Cardiac ventricle fibroblast (primary cell): ENCODE measurements around the gene PCSK1N. TPM values are rescaled to one million over a fixed set of nuclear protein-coding genes. Genes with fewer than 3 reads are reported as not detected.

Source experiments
- total RNA-seq: library from RNA; depleted of rRNA; stranded (reverse); fragments of >200 nt; gene quantifications from 2 replicates; pipeline ENCODE4 v1.2.3, GENCODE V29; 2015

Gene PCSK1N, protein sequence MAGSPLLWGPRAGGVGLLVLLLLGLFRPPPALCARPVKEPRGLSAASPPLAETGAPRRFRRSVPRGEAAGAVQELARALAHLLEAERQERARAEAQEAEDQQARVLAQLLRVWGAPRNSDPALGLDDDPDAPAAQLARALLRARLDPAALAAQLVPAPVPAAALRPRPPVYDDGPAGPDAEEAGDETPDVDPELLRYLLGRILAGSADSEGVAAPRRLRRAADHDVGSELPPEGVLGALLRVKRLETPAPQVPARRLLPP
- 1.0 and 1.4 TPM in 2 replicates for total RNA-seq

DNA sequence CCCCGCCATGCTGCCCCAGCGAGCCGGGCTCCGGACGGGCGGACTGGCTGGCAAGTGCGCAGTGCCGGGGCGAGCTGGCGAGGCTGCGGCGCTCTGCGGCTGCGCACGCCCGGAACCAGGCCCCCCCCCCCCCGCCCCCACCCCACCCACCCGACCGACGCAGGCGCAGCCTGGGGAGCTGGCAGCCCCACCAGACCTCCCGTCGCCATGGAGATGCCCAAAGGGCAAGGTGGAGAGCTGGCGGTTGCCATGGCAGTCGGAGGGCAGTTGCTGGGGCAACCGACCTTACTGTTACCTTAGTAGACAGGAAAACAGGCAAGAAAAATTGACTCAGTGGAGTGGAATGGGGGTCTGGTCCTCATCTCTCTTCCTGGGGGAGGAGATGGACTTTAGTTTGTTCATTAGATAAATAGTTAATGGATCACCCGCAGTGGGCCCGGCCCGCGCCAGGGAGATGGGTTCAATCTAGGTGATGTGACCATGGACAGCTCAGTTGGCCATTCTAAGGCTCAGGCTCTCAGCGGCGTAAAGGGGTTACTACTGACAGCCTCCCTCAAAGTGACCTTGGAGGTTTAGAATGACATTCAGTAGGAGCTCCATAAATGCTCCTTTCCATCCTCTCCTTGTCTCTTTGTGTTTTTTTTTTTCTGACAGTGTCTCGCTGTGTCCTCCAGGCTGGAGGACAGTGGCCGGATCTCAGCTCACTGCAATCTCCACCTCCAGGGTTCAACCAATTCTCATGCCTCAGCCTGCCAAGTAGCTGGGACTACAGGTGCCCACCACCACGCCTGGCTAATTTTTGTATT is at the start of gene PCSK1N:
Gene PCSK1N (minus strand): TSS at position 87 of the 806 bp plus-strand sequence. CDS start 78 bp downstream, at position 9.

DNA sequence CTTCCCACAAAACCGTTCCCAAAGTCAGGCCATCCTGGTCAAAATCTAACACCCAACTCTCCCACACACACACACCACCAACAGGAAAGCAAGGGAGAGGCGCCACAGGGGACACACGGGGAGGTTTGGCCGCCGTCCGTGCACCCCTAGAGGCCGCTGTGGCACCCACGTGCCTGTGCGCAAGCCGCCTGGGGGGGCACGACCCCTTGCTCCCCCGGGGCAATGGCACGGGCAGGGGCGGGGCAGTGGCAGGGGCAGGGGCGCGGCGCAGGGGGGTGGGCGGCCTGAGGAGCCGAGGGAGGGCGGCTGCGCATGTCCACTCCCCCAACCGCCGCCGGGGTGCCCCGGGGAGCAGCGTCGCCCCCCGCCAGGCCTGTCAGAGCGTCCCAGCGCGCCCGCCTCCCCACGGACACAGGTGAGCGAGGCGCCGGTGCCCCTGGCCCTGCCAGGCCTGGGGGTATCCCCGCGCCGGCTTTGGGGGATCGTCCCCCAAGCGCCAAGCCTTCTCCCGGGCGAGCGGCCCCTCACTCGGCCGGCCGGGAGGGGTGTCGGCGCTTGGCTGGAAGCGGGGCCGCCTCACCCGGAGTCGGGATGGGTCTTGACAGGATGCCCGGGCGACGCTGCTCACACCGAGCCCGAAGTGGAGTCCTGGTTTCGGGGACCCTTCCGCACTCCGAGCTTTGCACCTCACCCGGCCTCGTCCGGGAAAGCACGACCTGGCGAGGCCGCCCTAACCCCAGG is 9.1 kb downstream of the PCSK1N start, which contains the start of gene ERAS:
Gene ERAS (plus strand): TSS at position 379 of the 741 bp plus-strand sequence. CDS start 2,611 bp downstream, outside the sequence.

DNA sequence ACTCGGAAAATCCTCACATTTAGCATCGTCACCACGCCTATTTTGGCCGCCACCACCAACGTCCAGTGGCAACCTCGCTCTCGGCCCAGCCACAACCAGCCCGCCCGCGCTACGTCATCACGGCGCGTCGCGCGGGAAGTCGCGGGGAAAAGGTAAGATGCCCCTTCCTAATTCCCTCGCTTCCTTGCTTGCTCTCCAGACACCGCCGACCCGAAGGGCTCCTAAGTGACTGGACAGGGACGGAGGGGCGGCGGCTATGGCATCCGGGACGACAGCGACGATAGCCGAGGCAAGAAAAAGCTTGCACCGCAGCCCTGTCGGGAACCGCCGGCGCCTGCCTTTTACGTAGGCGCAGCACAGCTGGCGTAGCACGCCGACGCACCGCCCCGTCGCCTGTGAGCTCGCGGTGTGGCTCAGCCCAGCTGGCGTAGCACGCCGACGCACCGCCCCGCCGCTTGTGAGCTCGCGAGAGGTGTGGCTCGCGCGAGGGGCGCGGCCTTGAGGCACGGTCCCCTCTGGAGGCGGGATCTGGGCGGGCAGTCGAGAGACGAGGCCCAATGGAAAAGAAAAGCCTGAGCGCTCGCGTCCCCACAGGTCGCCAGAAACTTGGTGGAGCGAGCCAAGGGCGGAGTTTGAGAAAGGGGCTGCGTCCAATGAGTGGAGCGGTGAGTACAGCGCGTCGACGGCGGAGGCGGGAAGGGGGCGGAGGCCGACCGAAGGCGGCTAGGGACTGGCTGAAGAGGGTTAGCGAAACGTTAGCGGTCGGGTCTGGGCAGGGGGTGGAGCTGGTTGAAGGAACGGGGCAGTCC is 33.9 kb downstream of the PCSK1N start, which contains the start of gene HDAC6:
Gene HDAC6 (plus strand): TSS at position 788 of the 809 bp plus-strand sequence. CDS start 626 bp downstream, outside the sequence.

DNA sequence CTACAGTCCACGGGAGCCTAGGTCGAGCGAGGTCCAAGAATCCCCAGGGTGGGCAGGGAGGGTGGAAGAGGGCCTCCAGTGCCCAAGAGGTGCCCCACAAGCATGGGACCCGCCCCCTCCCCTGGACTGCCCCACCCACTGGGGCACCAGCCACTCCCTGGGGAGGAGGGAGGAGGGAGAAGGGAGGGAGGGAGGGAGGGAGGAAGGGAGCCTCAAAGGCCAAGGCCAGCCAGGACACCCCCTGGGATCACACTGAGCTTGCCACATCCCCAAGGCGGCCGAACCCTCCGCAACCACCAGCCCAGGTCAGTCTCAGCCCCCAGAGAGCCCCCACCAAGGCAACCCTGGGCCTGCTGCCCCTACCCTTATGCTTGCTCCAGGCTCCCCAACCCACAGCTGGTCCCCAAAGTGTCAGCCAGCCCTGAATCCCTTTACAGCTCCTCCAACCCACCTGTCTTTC is 49.0 kb downstream of the PCSK1N start, which contains the start of gene GATA1:
Gene GATA1 (plus strand): TSS at position 250 of the 460 bp plus-strand sequence. CDS start 4,520 bp downstream, outside the sequence.

Other genes with a start within 250 kb of the PCSK1N start
- gene WDR13, start 238.1 kb downstream of the PCSK1N start, total RNA-seq, result 75.8 and 109 TPM in 2 replicates
- gene WAS, start 151.8 kb downstream of the PCSK1N start, total RNA-seq, result 1.1 and 1.6 TPM in 2 replicates
- 2.7 and 6.2 TPM in 2 replicates for gene SUV39H1, start 138.9 kb downstream of the PCSK1N start, total RNA-seq
- not detected in 2 replicates for gene GLOD5, start 73.9 kb downstream of the PCSK1N start, total RNA-seq
- not detected in 2 replicates for gene GATA1, start 49.0 kb downstream of the PCSK1N start, total RNA-seq
- 23.3 and 42.3 TPM in 2 replicates for gene HDAC6, start 33.5 kb downstream of the PCSK1N start, total RNA-seq
- gene ERAS, start 9.1 kb downstream of the PCSK1N start, total RNA-seq, result not detected in 2 replicates
- 17.8 and 19.7 TPM in 2 replicates for gene TIMM17B, start 62.2 kb upstream of the PCSK1N start, total RNA-seq
- 53.7 and 56.3 TPM in 2 replicates for gene PQBP1, start 62.3 kb upstream of the PCSK1N start, total RNA-seq
- gene SLC35A2, start 76.0 kb upstream of the PCSK1N start, total RNA-seq, result 21.3 and 23.8 TPM in 2 replicates
- 1.4 and 2.1 TPM in 2 replicates for gene PIM2, start 83.4 kb upstream of the PCSK1N start, total RNA-seq
- 33.8 and 40.0 TPM in 2 replicates for gene OTUD5, start 122.0 kb upstream of the PCSK1N start, total RNA-seq
- 5.0 and 5.3 TPM in 2 replicates for gene KCND1, start 136.2 kb upstream of the PCSK1N start, total RNA-seq
- 13.2 and 14.8 TPM in 2 replicates for gene GRIPAP1, start 166.7 kb upstream of the PCSK1N start, total RNA-seq
- 73.1 and 84.2 TPM in 2 replicates for gene TFE3, start 207.7 kb upstream of the PCSK1N start, total RNA-seq
- gene CCDC120, start 223.4 kb upstream of the PCSK1N start, total RNA-seq, result 2.0 and 2.5 TPM in 2 replicates
- gene PRAF2, start 238.4 kb upstream of the PCSK1N start, total RNA-seq, result 34.3 and 36.7 TPM in 2 replicates
- gene WDR45, start 244.3 kb upstream of the PCSK1N start, total RNA-seq, result 64.5 and 72.1 TPM in 2 replicates